Large intestine (tissue), 3 donors: ENCODE data around the gene DES. TPM values are rescaled to one million over a fixed set of nuclear protein-coding genes. Genes with fewer than 3 reads are reported as not detected.

Experiments
- DNase-seq, 2 donors: peaks; one replicate each; pipeline versions ENCODE4 v3.0.0 to v3.0.0-alpha.2; 2013
- H3K27ac ChIP-seq: one replicate; pipeline ENCODE4 v1.5.1; 2013; ENCODE audit warnings: low read length
- H3K27me3 ChIP-seq: 2 replicates; pipeline ENCODE4 v1.6.1; 2013; ENCODE audit warnings: low read length; ENCODE audit not compliant: control insufficient read depth, insufficient read depth
- H3K36me3 ChIP-seq: 2 replicates; pipeline ENCODE4 v1.6.1; 2013; ENCODE audit warnings: low read length; ENCODE audit not compliant: control insufficient read depth, insufficient read depth
- H3K4me1 ChIP-seq: one replicate; pipeline ENCODE4 v1.6.1; 2013; ENCODE audit warnings: low read length; ENCODE audit not compliant: control insufficient read depth, insufficient read depth
- H3K4me3 ChIP-seq: one replicate; pipeline ENCODE4 v1.5.1; 2013; ENCODE audit warnings: low read length
- H3K9me3 ChIP-seq: one replicate; pipeline ENCODE4 v1.6.1; 2013; ENCODE audit warnings: mild to moderate bottlenecking, low read depth, low read length, moderate library complexity; ENCODE audit not compliant: control insufficient read depth
- WGBS: methylation state at CpG from one replicate; pipeline ENCODE4 v1.1.5; 2013; ENCODE audit warnings: low lambda C conversion rate; ENCODE audit not compliant: insufficient coverage; 5-methylcytosine and 5-hydroxymethylcytosine counted together
- polyA plus RNA-seq: library from polyadenylated mRNA; unstranded; fragments of 120-200 nt; gene quantifications from one replicate; pipeline ENCODE4 v1.2.1, GENCODE V29; 2013

Gene DES
- polyA plus RNA-seq, 1 donor = 429 TPM

DNA sequence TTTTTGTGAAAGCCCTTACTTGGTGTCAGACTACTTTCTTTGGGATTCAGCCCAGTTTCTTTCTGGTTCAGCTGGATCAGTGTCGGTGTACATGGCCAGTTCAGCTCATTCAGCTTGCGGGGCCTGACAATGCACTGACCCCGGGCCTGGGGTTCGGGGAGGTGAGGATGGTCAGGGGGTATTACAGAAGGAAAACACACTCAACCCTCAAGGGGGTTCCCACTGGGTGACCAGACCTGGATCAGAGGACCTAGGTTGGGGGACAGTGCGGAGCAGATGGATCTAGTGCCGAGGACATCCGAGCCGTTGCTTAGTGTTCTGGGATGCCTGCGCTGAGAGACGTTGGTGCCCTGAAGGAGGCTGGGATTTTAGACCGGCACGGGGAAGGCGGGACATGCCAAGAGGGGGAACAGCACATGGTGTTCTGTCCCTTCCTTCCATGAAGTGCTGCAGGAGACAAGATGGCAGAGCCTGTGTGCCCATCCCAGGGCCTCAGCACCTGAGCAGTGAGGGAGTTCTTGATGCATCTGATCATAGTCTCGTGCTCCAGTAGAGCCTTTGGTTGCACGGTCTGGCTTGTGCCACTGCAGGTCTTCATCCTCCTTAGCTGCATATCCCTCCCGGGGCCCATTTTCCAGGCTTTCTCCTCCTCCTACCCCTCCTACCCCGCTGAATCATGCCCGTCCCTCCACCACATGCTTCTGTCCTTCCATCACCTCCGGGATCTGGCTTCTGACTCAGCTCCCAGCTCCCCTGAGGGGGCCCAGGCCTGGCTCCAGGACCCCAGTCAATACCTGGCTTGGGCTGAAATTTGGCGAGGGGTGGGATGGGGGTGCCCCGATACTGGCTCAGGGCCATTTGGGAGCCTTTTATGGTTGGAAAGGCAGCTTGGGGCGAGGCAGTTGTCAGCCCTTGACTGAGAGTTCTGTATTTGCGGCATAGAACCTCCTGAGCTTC, 34.5 kb downstream of the DES start:
- no peak for DNase-seq

GRCh38 chr2:219453671-219454590, 35.8 kb downstream of the DES start:
- peak overlapping the region; percentile 67 for H3K27ac ChIP-seq
- H3K27me3 ChIP-seq = peaks cover 33% of the 10 kb centered on the region
- H3K4me3 ChIP-seq = no peak overlapping the region
- DNase-seq = peak in 1 of 2 donors; percentile 52
- peaks cover 5% of the 10 kb centered on the region for H3K36me3 ChIP-seq
- H3K4me1 ChIP-seq = peaks cover 18% of the 10 kb centered on the region
- no peaks in the 10 kb centered on the region for H3K9me3 ChIP-seq
- no CpG with 5 or more reads among the region's 10 CpGs for WGBS

More for the DNA sequence above, 34.5 kb downstream of the DES start:
- WGBS = 100% methylated on average over 1 of the region's 23 CpGs
- Histone ChIP-seq H3K36me3 (peaks cover 5% of the 10 kb centered on the region), H3K27me3 (peaks cover 42% of the 10 kb centered on the region), H3K4me3 (no peak overlapping the region), H3K9me3 (peaks cover 6% of the 10 kb centered on the region), H3K27ac (peak overlapping the region; percentile 67), H3K4me1 (peaks cover 19% of the 10 kb centered on the region)

GRCh38 chr2:219455581-219455980, 37.4 kb downstream of the DES start:
- H3K27me3 ChIP-seq = peaks cover 16% of the 10 kb centered on the region
- H3K4me1 ChIP-seq = peaks cover 22% of the 10 kb centered on the region
- no peaks in the 10 kb centered on the region for H3K9me3 ChIP-seq
- no peak overlapping the region for H3K4me3 ChIP-seq
- H3K27ac ChIP-seq = no peak overlapping the region
- peaks cover 2% of the 10 kb centered on the region for H3K36me3 ChIP-seq
- WGBS = no CpG with 5 or more reads among the region's 6 CpGs
- no peak for DNase-seq

DNA sequence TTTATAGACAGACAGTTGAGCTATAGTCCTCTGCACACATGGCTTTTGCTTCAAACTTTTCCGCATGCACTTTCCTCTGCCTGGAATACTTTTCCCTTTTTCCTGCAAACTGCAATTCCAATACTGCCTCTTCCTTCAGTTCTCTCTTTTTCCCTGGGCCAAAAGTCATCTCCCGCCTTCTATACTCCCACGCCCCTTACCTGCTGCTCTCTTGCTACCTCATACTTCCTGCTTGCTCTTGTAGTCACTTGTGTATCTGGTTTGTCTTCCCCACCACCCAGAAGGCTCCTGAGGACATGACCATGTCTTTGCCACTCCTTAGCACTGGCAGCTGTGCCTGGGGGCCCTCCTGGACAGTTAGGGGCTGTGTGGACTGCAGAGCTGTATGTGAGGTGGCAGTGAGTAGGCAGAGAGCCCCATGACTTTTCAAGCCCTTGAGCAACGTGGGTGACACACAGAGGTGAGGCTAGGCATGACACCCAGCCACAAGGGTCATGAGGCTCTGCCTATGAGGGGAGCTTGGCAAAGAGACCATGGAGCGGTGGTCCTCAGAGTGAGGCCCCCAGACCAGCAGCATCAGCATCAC, 39.7 kb downstream of the DES start:
- H3K4me1 ChIP-seq = peaks cover 15% of the 10 kb centered on the region
- no peak overlapping the region for H3K4me3 ChIP-seq
- H3K36me3 ChIP-seq = peaks cover 4% of the 10 kb centered on the region
- peak in 1 of 2 donors; percentile 54 for DNase-seq
- WGBS = 50% methylated on average over 2 of the region's 5 CpGs
- no peaks in the 10 kb centered on the region for H3K9me3 ChIP-seq
- H3K27ac ChIP-seq = no peak overlapping the region
- peaks cover 2% of the 10 kb centered on the region for H3K27me3 ChIP-seq

DNA sequence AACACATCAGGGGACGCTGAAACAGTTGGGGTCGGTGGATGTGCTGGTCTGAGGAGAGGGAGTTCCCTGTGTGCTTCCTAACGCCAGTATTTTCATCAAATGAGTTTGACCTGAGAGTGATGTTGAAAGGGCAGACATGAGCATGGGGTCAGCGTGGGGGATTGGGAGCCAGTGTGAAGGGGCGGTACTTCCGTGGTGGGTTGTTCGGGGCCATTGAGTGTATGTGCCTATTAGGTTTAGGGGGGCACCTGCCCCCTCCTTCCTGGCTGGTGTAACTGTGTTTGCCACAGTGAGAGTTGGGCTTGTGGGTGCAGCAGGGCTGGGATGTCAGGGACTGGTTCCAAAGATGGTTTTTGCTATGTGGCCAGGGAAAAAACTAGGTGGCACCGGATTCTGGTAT, 40.8 kb downstream of the DES start:
- Histone ChIP-seq H3K27me3 (no peaks in the 10 kb centered on the region), H3K36me3 (peaks cover 4% of the 10 kb centered on the region), H3K27ac (no peak overlapping the region), H3K9me3 (no peaks in the 10 kb centered on the region), H3K4me1 (peaks cover 13% of the 10 kb centered on the region), H3K4me3 (no peak overlapping the region)
- DNase-seq = no peak
- WGBS = no CpG with 5 or more reads among the region's 8 CpGs

- peaks cover 10% of the 10 kb centered on the region for H3K4me1 ChIP-seq
- peaks cover 4% of the 10 kb centered on the region for H3K36me3 ChIP-seq
- WGBS = no CpG with 5 or more reads among the region's 14 CpGs
- DNase-seq = peak in 1 of 2 donors; percentile 32
- H3K27me3 ChIP-seq = no peaks in the 10 kb centered on the region
- no peaks in the 10 kb centered on the region for H3K9me3 ChIP-seq
- H3K27ac ChIP-seq = peak overlapping the region; percentile 72
- H3K4me3 ChIP-seq = no peak overlapping the region
Observed at GRCh38 chr2:219459460-219460311, 41.5 kb downstream of the DES start.

DNA sequence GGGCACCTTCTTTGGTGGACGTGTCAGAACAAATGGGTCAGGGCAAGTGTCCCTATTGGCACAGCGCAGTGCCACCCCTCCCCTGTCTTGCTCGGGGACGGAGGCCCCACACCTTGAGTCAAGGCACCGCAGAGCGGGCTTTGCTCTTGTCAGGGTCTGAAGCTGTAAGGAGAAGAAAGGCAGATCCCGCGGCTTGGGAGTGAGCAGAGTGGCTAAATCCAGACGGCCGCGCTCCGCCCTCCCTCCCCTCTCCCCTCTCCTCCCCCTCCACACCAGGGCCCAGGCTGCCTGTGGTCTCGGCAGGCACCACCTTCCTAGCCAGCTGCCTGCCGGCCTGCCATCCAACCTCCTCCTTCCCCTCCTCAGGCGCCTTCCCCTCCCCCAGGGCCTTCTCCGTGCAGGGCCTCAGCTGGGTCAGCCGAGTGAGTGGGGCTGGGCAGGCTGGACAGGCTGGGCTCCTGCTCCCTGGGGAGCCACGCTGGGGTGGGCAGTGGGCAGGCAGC, 42.3 kb downstream of the DES start:
- DNase-seq = peak in 1 of 2 donors; percentile 44
- Histone ChIP-seq H3K27ac (peak overlapping the region; percentile 72), H3K4me1 (peaks cover 10% of the 10 kb centered on the region), H3K27me3 (no peaks in the 10 kb centered on the region), H3K4me3 (no peak overlapping the region), H3K36me3 (peaks cover 4% of the 10 kb centered on the region), H3K9me3 (no peaks in the 10 kb centered on the region)
- WGBS = no CpG with 5 or more reads among the region's 18 CpGs

- H3K4me3 ChIP-seq = no peak overlapping the region
- no peaks in the 10 kb centered on the region for H3K27me3 ChIP-seq
- no peaks in the 10 kb centered on the region for H3K9me3 ChIP-seq
- WGBS = no CpG with 5 or more reads among the region's 11 CpGs
- peak overlapping the region; percentile 38 for H3K27ac ChIP-seq
- DNase-seq = no peak
- peaks cover 10% of the 10 kb centered on the region for H3K4me1 ChIP-seq
- H3K36me3 ChIP-seq = peaks cover 4% of the 10 kb centered on the region
Observed at GRCh38 chr2:219461047-219461514, 42.9 kb downstream of the DES start.

DNA sequence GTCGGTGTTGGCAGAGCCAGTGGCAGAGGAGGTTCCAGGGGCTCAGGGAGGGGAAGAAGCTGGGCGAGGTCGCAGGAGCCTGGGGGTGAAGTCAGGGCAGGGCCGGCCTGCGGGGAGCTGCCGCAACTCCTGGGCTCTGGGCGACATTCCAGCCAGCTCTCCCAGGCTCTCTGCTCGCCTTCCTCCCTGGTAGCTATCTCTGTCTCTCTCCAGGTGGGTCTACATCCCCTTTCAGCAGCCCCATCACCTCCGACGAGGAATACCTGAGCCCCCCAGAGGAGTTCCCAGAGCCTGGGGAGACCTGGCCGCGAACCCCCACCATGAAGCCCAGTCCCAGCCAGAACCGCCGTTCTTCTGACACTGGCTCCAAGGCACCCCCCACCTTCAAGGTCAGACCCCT, 43.5 kb downstream of the DES start:
- no peak overlapping the region for H3K27ac ChIP-seq
- H3K4me3 ChIP-seq = no peak overlapping the region
- DNase-seq = no peak
- no peaks in the 10 kb centered on the region for H3K27me3 ChIP-seq
- H3K9me3 ChIP-seq = no peaks in the 10 kb centered on the region
- peaks cover 10% of the 10 kb centered on the region for H3K4me1 ChIP-seq
- H3K36me3 ChIP-seq = peaks cover 4% of the 10 kb centered on the region
- WGBS = no CpG with 5 or more reads among the region's 14 CpGs
